Fibroblast of the aortic adventitia (primary cell): ENCODE results near the gene SMDT1. TPM values are rescaled to one million over a fixed set of nuclear protein-coding genes. Genes with fewer than 3 reads are reported as not detected.
A peak's percentile ranks its signal among the peaks of the same experiment; 100 is the strongest.

Source experiments
- DNase-seq: peaks from one replicate; pipeline ENCODE4 v3.0.0-alpha.2; 2010; ENCODE audit warnings: low read depth
- H3K4me3 ChIP-seq: 2 replicates; pipeline ENCODE4 v1.5.1; 2011; ENCODE audit warnings: low read depth, mild to moderate bottlenecking, control low read depth, low read length, moderate library complexity
- CTCF ChIP-seq: IDR thresholded peaks from 2 replicates; pipeline ENCODE4 v1.5.1; 2011; ENCODE audit warnings: mild to moderate bottlenecking, low read length, control low read depth, inconsistent platforms; ENCODE audit not compliant: insufficient read depth
- total RNA-seq: library from RNA; depleted of rRNA; stranded (reverse); fragments of >200 nt; gene quantifications from 2 replicates; pipeline ENCODE4 v1.2.3, GENCODE V29; 2012; ENCODE audit warnings: low replicate concordance

SMDT1 gene
- total RNA-seq, result 8.0 and 10.2 TPM in 2 replicates

DNA sequence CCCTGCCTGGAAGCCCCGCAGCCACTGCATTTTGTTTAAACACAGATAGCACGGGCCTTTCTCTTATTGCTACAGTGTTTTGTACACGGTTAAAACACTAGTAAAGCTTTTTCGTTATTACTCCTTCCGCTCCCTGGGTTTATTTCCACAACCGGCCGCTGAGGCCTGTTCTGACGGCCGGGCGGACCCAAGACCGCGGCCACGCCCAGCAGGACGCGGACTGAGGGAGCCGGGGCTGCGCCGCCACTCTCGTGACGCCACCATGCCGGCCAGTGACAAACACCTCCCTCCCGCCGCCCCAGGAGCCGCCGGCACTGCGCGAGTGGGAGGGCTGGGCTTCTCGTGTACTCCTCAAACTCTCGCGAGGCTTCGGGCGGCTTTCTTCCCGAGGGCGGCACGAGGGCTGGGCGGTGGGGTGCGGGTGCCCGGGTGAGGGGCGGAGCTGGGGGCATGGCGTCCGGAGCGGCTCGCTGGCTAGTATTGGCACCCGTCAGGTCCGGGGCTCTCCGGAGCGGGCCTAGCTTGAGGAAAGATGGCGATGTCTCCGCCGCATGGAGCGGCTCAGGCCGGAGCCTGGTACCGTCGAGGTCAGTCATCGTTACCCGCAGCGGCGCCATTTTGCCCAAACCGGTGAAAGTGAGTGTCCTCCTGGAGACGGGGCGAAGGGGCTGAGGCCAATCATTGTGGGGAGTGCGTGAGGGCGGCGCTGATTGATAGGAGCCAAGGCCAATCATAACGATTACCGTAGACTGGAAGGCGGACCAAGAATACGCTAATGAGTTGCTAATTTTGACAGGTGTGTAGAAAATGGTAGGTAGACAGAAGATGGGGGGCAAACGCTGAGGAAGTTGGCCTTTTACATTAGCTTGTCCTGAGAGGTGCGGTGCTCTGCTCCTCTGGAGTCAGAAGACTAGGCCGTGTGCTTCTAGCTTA, at the start of gene SMDT1:
TSS of gene SMDT1 (plus strand) at position 382 of the 933 bp plus-strand sequence. CDS start at position 451, 69 bp downstream.
- TF ChIP-seq CTCF, result no peak
- H3K4me3 ChIP-seq, result peak within 1 kb of the TSS; percentile 93
- DNase-seq, result peak; percentile 99

DNA sequence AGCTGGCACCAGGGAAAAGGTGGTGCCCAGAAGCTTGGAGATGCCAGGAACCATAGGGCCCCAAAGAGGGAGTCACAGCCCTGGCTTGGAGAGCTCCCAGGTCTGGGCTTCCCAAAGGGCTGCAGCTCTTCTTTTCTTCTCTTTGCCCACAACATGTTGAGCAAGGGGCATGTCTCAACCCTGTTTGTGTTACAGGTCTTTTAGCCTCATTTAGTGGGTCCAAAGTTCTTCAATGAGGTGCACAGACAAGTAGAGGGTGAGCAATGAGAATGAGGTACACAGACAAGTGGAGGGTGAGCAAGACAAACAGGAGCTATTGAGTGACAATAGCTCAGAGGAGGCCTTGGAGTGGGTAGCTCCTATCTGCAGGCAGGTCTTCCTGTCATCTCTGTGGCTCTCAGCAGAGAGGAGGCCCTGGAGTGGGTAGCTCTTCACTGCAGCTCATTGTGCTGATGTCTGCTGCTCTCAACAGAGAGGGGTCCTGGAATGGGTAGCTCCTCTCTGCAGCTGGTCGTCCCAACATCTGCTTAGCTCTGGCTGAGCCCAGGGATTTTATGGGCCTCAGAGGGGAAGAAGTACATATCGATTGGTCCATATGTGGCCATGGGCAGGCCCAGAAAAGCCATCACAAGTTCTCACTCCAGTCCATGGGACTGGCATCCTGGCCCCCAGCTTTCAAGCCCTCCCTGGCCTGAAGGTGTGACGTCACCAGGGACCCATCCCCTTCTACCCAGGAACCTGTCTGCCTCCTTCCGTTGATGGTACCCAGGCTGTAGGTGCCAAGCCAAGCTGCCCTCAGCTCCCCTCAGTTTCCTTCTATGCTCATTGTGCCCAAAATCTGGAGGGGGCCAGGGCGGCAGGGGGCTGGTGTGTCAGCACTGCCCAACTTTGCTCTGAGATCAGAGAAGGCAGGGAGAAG, 46.0 kb upstream of the SMDT1 start:
- DNase-seq, result no peak
- TF ChIP-seq CTCF, result no peak
- no peak overlapping the region for H3K4me3 ChIP-seq

DNA sequence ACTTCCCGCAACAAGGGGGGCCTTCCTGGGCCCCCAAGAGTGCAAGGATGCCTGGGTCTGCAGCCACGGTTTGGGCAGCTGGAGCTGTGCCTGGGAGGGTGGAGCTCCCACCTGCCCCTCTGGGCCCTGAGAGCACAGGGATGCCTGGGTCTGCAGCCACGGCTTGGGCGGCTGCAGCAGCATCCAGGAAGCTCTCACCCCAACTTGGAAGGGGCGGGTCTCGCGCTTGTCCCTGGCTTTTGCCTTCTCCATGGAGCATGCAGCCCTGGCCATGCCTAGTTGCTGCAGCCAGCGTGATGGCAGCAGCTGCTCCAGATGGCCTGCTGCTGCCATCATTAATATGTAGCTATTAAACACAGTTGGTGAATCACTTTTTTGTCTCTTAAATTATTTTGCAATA, 44.2 kb upstream of the SMDT1 start:
- no peak for TF ChIP-seq CTCF
- DNase-seq, result no peak
- H3K4me3 ChIP-seq, result no peak overlapping the region

DNA sequence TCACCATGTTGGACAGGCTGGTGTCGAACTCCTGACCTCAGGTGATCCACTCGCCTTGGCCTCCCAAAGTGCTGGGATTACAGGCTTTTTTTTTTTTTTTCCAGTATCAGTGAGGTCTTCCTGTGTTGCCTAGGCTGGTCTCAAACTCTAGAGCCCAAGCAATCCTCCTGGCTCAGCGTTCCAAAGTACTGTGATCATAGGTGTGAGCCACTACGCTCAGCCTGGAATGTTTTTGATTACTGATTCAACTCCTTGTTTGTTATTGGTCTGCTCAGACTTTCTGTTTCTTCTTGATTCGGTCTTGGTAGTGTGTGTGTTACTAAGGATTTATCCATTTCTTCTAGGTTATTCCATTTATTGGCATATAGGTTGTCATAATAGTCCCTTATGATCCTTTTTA, 40.2 kb upstream of the SMDT1 start:
- no peak for TF ChIP-seq CTCF
- no peak for DNase-seq
- H3K4me3 ChIP-seq, result no peak overlapping the region

DNA sequence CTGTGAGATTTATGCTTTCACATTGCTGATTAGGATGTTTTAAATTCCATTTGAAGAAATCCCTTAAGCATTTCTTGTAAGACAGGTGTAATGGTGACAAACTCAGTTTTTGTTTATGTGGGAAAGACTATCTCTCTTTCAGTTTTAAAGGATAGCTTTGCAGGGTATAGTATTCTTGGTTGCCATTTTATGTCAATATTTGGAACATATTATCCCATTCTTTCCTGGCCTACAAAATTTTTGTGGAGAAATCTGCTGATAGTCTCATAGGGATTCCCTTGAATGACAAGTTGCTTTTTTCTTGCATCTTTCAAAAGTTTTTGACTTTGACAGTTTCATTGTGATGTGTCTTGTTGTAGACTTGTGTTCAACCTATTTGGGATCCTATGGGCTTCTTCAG, 37.7 kb upstream of the SMDT1 start:
- H3K4me3 ChIP-seq, result no peak overlapping the region
- no peak for TF ChIP-seq CTCF

DNA sequence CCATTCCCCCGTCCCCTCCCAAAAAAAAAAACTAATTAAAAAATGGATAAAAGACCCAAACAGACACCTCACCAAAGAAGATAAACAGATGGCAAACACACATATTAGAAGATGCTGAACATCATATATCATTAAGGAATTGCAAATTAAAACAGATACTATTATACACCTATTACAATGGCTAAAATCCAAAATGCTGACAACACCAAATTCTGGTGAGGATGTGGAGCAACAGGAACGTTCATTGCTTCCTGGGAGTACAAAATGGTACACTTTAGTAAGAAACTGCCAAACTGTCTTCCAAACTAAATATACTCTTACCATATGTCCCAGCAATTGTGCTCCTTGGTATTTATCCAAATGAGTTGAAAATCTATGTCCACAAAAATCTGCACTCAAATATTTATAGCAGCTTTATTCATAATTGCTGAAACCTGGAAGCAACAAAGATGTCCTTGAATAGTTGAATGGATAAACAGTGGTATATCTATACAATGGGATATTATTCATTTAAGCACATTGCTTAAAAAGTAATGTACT, 28.8 kb upstream of the SMDT1 start:
- TF ChIP-seq CTCF, result no peak
- DNase-seq, result no peak
- no peak overlapping the region for H3K4me3 ChIP-seq

More for the DNA sequence above, 37.7 kb upstream of the SMDT1 start:
- DNase-seq, result no peak
